Smooth muscle cell (in vitro differentiated cells): ENCODE results near the gene PRXL2A. TPM values are rescaled to one million over a fixed set of nuclear protein-coding genes. Genes with fewer than 3 reads are reported as not detected.
A peak's percentile ranks its signal among the peaks of the same experiment; 100 is the strongest.
"Not testable (repeated sequence)": the region's sequence is repeated elsewhere in the genome, so short reads cannot be mapped to it uniquely, and the experiment has no call there.

Source experiments
- DNase-seq: peaks from one replicate; lab custom pipeline; 2025; ENCODE audit not compliant: unreplicated experiment; lab: John Stamatoyannopoulos, UW
- H2AFZ ChIP-seq: fragments of 200-600 bp; sonication (generic); 2 replicates; pipeline ENCODE4 v1.6.0; 2016; ENCODE audit warnings: antibody characterized with exemption, low read depth, mild to moderate bottlenecking
- H3F3A ChIP-seq: fragments of 200-600 bp; sonication (generic); 2 replicates; pipeline ENCODE4 v1.6.0; 2017; ENCODE audit warnings: antibody characterized with exemption, low read depth
- H3K27ac ChIP-seq: fragments of 200-600 bp; sonication (generic); 2 replicates; pipeline ENCODE4 v1.5.1; 2016; ENCODE audit warnings: low read depth, mild to moderate bottlenecking
- H3K27me3 ChIP-seq: fragments of 200-600 bp; sonication (generic); 2 replicates; pipeline ENCODE4 v1.6.1; 2016; ENCODE audit warnings: low read depth, mild to moderate bottlenecking
- H3K36me3 ChIP-seq: fragments of 200-600 bp; sonication (generic); 2 replicates; pipeline ENCODE4 v1.5.1; 2016; ENCODE audit warnings: low read depth
- H3K4me1 ChIP-seq: fragments of 200-600 bp; sonication (generic); 2 replicates; pipeline ENCODE4 v1.5.1; 2016; ENCODE audit warnings: low read depth
- H3K4me2 ChIP-seq: fragments of 200-600 bp; sonication (generic); 2 replicates; pipeline ENCODE4 v1.6.0; 2016; ENCODE audit warnings: mild to moderate bottlenecking
- H3K4me3 ChIP-seq: fragments of 200-600 bp; sonication (generic); 2 replicates; pipeline ENCODE4 v1.5.1; 2016; ENCODE audit warnings: mild to moderate bottlenecking
- H3K79me2 ChIP-seq: fragments of 200-600 bp; sonication (generic); 2 replicates; pipeline ENCODE4 v1.6.0; 2016; ENCODE audit warnings: low read depth, mild to moderate bottlenecking
- H3K9ac ChIP-seq: fragments of 200-600 bp; sonication (generic); 2 replicates; pipeline ENCODE4 v1.6.0; 2016; ENCODE audit warnings: low read depth
- H3K9me3 ChIP-seq: fragments of 200-600 bp; sonication (generic); replicated peaks from 2 replicates; pipeline ENCODE4 v1.5.1; 2016; ENCODE audit warnings: low read depth
- H4K20me1 ChIP-seq: fragments of 200-600 bp; sonication (generic); 2 replicates; pipeline ENCODE4 v1.6.0; 2016; ENCODE audit warnings: low read depth
- WGBS: methylation state at CpG from one replicate; pipeline ENCODE4 v1.1.7; 2016; ENCODE audit warnings: low lambda C conversion rate; 5-methylcytosine and 5-hydroxymethylcytosine counted together
- polyA plus RNA-seq: library from polyadenylated mRNA; unstranded; fragments of >200 nt; fragmentation: Nextera tagmentation; extraction: Ambion mirVana; gene quantifications from 2 replicates; pipeline ENCODE4 v1.2.1, GENCODE V29; 2016
- total RNA-seq: library from RNA; depleted of rRNA; stranded (reverse); fragments of >200 nt; gene quantifications from 2 replicates; pipeline ENCODE4 v1.2.3, GENCODE V29; 2014
- TF ChIP-seq, protein P1 (sequence below): fragments of 200-600 bp; sonication (generic); IDR thresholded peaks from 2 replicates; pipeline ENCODE4 v1.5.1; 2017; ENCODE audit warnings: borderline replicate concordance, mild to moderate bottlenecking, antibody characterized with exemption; ENCODE audit not compliant: insufficient read depth, poor library complexity, severe bottlenecking

PRXL2A gene, protein sequence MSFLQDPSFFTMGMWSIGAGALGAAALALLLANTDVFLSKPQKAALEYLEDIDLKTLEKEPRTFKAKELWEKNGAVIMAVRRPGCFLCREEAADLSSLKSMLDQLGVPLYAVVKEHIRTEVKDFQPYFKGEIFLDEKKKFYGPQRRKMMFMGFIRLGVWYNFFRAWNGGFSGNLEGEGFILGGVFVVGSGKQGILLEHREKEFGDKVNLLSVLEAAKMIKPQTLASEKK
- total RNA-seq (28.8 and 43.6 TPM in 2 replicates), polyA plus RNA-seq (80.0 and 82.0 TPM in 2 replicates)

DNA sequence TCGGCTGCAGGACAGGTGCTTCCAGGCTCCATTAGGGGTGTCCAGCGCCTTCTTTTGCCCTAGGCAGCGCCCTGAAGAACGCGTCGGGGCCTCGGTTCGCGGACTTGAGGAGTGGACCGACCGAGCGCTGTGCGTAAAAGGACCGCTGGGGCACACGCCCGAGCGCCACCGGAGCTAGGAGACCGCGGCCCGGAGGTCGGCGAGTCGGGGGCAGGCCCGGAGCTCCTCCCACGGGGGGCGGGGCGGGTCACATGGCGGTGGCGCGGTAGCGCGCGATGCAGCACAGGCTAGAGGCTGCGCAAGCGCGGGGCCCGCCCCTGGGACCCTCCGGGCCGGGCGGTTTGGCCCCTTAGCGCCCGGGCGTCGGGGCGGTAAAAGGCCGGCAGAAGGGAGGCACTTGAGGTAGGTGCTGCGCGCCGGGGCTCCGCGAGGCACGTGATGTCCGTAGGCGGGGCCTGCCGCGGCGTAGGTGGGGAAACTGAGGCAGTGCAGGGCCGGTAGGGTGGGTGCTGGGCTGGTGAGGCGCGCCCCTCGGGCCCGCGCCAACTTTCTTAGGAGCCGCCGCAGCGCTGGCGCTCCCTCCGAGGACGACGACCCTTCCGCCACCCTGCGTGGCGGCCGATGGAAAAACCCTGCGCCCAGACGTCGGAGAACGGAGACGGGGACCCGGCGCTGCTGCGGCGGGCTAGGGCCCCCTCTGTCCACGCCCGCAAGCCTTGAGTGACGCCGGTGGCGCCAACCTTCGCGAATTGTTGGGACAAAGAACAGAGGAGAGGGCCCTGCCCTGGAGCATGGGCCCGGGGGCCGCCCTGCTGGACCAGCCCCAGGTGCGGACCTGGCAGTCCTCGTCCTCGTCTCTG is at the start of gene PRXL2A:
Gene PRXL2A (plus strand): TSS at position 310 of the 860 bp plus-strand sequence. CDS start 11,917 bp downstream, outside the sequence.
- Histone ChIP-seq H3K4me1 (peaks cover 48% of the 10 kb centered on the region), H3K4me2 (peak within 1 kb of the TSS; percentile 93), H3K9me3 (no peaks in the 10 kb centered on the region), H2AFZ (peak within 1 kb of the TSS; percentile 89), H4K20me1 (peaks cover 20% of the 10 kb centered on the region), H3K27ac (peak within 1 kb of the TSS; percentile 74), H3K36me3 (no peaks in the 10 kb centered on the region), H3K79me2 (no peaks in the 10 kb centered on the region), H3K9ac (peak within 1 kb of the TSS; percentile 50), H3K27me3 (no peaks in the 10 kb centered on the region), H3F3A (peaks cover 24% of the 10 kb centered on the region), H3K4me3 (peak within 1 kb of the TSS; percentile 72)
- peak; percentile 45 for DNase-seq
- WGBS: under 1% methylated on average over 79 of the region's 96 CpGs
- TF ChIP-seq, protein P1, sequence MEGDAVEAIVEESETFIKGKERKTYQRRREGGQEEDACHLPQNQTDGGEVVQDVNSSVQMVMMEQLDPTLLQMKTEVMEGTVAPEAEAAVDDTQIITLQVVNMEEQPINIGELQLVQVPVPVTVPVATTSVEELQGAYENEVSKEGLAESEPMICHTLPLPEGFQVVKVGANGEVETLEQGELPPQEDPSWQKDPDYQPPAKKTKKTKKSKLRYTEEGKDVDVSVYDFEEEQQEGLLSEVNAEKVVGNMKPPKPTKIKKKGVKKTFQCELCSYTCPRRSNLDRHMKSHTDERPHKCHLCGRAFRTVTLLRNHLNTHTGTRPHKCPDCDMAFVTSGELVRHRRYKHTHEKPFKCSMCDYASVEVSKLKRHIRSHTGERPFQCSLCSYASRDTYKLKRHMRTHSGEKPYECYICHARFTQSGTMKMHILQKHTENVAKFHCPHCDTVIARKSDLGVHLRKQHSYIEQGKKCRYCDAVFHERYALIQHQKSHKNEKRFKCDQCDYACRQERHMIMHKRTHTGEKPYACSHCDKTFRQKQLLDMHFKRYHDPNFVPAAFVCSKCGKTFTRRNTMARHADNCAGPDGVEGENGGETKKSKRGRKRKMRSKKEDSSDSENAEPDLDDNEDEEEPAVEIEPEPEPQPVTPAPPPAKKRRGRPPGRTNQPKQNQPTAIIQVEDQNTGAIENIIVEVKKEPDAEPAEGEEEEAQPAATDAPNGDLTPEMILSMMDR: no peak

DNA sequence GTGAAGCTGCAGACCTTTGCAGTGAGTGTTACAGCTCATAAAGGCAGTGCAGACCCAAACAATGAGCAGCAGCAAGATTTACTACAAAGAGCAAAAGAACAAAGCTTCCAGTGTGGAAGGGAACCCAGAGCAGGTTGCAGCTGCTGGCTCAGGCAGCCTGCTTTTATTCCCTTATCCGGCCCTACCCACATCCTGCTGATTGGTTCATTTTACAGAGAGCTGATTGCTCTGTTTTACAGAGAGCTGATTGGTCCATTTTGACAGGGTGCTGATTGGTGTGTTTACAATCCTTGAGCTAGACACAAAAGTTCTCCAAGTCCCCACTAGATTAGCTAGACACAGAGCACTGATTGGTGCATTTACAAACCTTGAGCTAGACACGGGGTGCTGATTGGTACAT is 49.4 kb upstream of the PRXL2A start:
- not testable (repeated sequence) for H4K20me1 ChIP-seq, H3K9ac ChIP-seq, DNase-seq, H3K27ac ChIP-seq, H3K9me3 ChIP-seq, H3K27me3 ChIP-seq, H3K4me3 ChIP-seq, H3K4me2 ChIP-seq, H3K4me1 ChIP-seq, H3F3A ChIP-seq, H2AFZ ChIP-seq, H3K79me2 ChIP-seq, H3K36me3 ChIP-seq
- WGBS: 79% methylated on average over 2 of the region's 2 CpGs

DNA sequence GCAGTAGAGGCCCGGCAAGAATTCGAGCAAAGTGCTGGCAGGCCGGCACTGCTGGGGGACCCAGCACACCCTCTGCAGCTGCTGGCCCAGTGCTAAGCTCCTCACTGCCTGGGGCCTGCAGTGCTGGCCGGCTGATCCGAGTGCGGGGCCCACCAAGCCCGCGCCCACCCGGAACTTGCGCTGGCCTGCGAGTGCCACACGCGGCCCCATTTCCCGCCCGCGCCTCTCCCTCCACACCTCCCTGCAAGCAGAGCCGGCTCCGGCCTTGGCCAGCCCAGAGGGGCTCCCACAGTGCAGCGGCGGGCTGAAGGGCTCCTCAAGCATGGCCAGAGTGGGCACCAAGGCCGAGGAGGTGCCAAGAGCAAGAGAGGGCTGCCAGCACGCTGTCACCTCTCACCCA is 48.7 kb upstream of the PRXL2A start:
- Histone ChIP-seq H3F3A (no peaks in the 10 kb centered on the region), H3K9me3 (no peaks in the 10 kb centered on the region), H4K20me1 (no peaks in the 10 kb centered on the region), H3K4me1 (no peaks in the 10 kb centered on the region), H3K27ac (no peak overlapping the region), H3K4me3 (no peak overlapping the region), H3K27me3 (peaks cover 8% of the 10 kb centered on the region), H3K79me2 (no peaks in the 10 kb centered on the region), H2AFZ (no peak overlapping the region), H3K9ac (no peak overlapping the region), H3K36me3 (no peaks in the 10 kb centered on the region), H3K4me2 (no peak overlapping the region)
- no peak for DNase-seq
- TF ChIP-seq, protein P1: no peak
- 96% methylated on average over 20 of the region's 22 CpGs for WGBS

DNA sequence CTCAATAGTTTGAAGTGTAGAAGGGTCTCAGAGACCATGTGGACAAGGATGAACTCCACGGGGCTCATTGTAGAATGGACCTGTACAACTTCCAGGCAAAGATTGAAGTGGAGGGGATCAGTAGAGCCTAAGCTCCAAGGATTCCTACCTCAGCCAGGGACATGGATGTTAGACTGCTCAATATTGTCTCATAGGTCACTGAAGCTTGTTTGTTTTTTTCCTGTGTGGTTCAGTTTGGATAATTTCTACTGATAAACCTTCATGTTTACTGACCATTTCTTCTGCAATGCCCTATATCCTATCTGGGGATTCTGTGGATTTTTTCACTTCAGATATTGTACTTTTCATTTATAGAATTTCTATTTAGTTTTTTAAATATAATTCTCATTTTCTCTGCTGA is 42.8 kb upstream of the PRXL2A start:
- Histone ChIP-seq H4K20me1 (no peaks in the 10 kb centered on the region), H3K36me3 (no peaks in the 10 kb centered on the region), H3K4me2 (no peak overlapping the region), H3K9ac (no peak overlapping the region), H3K9me3 (peaks cover 5% of the 10 kb centered on the region), H3K4me3 (no peak overlapping the region), H3K27ac (no peak overlapping the region), H3K4me1 (no peaks in the 10 kb centered on the region), H2AFZ (no peak overlapping the region), H3F3A (no peaks in the 10 kb centered on the region), H3K79me2 (no peaks in the 10 kb centered on the region), H3K27me3 (no peaks in the 10 kb centered on the region)
- 46% methylated on average over 1 of the region's 1 CpG for WGBS
- no peak for DNase-seq
- TF ChIP-seq, protein P1: no peak
